Activated naive CD4-positive, alpha-beta T cell treated with Interleukin-2 at 50 U/mL for 16 hours (primary cell): Measurements from ENCODE around the gene C7.
"Not testable (repeated sequence)": the region's sequence is repeated elsewhere in the genome, so short reads cannot be mapped to it uniquely, and the experiment has no call there.

Source experiments
- DNase-seq: peaks from one replicate; pipeline ENCODE4 v3.0.0-alpha.2; 2020

The C7 gene

GRCh38 chr5:40995801-40996586 is 86.7 kb downstream of the C7 start:
- no peak for DNase-seq

GRCh38 chr5:40999142-40999541 is 89.8 kb downstream of the C7 start:
- no peak for DNase-seq

DNA sequence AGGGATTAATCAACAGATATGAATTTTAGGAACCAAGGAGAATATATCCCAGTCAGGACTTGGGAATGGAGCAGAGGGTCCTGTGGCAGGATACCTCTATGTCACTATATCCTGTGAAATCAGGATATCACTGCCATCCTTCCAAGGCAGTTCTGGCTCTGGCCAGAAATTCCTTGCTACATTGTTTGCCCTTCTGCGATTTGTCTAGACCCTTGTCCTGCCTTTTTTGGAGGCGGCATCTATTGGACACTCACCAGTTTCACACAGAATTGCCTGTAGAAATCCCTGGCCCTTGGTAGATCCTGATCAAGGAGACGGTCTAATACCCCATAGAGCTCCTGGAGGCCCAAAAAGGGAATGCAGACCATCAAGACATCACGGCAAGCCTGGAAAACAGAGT is 90.7 kb downstream of the C7 start:
- DNase-seq, result no peak

GRCh38 chr5:41003670-41004376 is 94.5 kb downstream of the C7 start:
- no peak for DNase-seq

DNA sequence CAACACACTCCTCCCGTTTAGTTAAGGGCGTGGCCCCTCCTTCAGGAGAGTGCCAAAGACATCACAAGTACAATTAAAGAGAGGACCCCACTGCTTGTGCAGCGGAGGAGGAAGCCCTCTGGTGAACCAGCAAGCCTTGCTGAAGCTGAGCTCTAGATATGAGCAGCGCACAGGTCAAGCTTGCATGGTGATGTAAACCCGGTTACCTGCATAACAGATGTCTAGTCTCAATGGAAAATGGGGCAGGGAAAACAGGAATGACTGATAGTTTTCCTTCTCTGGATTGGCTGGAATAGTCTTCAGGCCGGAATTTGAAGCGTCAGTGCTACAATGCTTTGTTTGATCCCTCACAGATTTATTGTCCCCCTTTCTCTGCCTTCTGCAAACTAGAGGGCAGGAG is 95.6 kb downstream of the C7 start:
- no peak for DNase-seq

DNA sequence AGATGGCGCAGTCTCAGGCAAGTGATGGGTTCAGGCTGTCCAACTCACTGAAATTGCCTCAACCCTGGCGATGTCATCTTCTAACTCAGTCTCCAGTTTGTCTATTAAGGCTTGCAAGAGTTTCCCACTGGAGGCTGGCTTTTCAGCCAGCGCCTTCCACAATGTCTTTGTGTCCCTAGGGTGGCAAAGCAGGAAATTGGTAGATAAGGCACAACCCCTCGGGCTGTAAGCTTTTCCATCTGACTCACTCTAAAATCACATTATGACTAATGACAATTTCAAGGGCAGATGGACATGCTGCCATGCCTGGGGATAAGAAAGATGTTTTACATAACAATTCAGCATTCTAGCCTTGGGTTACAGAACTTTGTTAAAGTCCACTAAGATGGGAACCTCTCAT is 99.9 kb downstream of the C7 start:
- DNase-seq, result no peak

GRCh38 chr5:41010572-41010971 is 101.3 kb downstream of the C7 start:
- no peak for DNase-seq

DNA sequence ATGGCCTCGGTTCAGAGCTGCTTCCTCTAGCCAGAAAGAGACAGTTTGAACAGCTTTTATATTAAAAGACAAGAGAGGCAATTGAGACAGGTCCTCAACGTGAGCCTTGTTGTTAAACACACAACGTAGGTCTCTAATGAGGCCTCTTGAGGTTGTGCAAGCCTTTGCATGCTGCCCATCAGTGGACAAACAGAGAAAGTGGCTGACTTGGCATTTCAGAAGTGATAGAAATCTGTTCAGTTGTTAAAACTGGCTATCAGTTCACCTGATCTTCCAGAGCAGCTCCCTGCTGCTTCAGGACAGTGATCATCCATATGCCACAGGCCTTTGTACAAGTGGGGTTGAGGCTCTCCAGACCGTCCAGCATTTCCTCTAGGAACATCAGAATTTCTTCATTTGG is 103.0 kb downstream of the C7 start:
- DNase-seq, result no peak

DNA sequence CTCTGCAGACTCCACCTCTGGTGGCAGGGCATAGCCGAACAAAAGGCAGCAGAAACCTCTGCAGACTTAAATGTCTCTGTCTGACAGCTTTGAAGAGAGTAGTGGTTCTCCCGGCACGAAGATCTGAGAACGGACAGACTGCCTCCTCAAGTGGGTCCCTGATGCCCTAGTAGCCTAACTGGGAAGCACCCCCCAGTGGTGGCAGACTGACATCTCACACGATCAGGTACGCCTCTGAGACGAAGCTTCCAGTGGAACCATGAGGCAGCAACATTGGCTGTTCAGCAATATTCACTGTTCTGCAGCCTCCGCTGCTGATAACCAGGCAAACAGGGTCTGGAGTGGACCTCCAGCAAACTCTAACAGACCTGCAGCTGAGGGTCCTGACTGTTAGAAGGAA is 113.3 kb downstream of the C7 start:
- not testable (repeated sequence) for DNase-seq
